ENCODE measurements around the gene GGT6.

The GGT6 gene

DNA sequence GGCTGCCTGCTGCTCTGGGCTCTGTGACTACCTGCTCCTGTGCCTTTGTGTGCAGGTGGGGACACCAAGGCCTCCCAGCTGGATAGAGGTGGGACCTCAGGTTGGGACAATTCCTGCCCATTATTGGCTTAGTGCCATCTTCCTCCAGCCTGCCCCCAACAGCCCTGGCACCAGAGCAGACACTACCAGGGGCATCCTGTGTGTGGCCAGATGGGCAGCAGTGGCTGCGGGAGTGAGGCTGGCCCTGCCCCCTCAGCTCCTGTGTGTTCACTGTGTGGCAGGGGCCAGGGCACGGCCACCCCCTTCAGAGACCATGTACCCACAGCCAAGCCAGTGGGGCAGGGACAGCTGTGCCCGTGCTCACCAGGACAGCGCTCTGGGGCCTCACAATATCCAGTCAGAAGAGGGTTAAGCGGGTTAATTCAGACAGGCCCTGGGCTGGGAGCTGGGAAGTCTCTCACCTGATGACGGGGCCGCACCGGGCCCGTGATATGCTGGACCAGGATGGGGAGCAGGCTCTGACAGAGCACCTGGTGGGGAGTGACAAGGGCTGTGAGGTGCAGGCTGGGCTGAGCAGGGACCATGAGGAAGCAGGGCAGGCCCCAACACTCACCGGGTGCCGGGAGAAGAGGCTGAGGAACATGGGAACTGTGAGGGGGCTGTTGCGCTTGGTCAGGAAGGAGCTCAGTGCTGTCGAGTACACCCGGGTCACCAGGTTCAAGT, 18.2 kb downstream of the GGT6 start:
- in situ Hi-C loops (cut with HindIII; ENCODE audit: low pct_ligation_motif_present, low sequenced_read_pairs), result no loop called here
- TF ChIP-seq, protein P1, sequence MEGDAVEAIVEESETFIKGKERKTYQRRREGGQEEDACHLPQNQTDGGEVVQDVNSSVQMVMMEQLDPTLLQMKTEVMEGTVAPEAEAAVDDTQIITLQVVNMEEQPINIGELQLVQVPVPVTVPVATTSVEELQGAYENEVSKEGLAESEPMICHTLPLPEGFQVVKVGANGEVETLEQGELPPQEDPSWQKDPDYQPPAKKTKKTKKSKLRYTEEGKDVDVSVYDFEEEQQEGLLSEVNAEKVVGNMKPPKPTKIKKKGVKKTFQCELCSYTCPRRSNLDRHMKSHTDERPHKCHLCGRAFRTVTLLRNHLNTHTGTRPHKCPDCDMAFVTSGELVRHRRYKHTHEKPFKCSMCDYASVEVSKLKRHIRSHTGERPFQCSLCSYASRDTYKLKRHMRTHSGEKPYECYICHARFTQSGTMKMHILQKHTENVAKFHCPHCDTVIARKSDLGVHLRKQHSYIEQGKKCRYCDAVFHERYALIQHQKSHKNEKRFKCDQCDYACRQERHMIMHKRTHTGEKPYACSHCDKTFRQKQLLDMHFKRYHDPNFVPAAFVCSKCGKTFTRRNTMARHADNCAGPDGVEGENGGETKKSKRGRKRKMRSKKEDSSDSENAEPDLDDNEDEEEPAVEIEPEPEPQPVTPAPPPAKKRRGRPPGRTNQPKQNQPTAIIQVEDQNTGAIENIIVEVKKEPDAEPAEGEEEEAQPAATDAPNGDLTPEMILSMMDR (IDR thresholded peaks at IDR 0.05; ENCODE audit: low read depth, low read length, missing control alignments), result no peak
- no peaks in the 10 kb centered on the region for H3K27me3 ChIP-seq (replicated peaks)
- H3K27ac ChIP-seq, result no peak overlapping the region
- DNase-seq, result no peak
- no peak overlapping the region for H3K4me3 ChIP-seq (ENCODE audit: low read depth, low read length)
- H3K36me3 ChIP-seq (replicated peaks), result peaks cover 50% of the 10 kb centered on the region

DNA sequence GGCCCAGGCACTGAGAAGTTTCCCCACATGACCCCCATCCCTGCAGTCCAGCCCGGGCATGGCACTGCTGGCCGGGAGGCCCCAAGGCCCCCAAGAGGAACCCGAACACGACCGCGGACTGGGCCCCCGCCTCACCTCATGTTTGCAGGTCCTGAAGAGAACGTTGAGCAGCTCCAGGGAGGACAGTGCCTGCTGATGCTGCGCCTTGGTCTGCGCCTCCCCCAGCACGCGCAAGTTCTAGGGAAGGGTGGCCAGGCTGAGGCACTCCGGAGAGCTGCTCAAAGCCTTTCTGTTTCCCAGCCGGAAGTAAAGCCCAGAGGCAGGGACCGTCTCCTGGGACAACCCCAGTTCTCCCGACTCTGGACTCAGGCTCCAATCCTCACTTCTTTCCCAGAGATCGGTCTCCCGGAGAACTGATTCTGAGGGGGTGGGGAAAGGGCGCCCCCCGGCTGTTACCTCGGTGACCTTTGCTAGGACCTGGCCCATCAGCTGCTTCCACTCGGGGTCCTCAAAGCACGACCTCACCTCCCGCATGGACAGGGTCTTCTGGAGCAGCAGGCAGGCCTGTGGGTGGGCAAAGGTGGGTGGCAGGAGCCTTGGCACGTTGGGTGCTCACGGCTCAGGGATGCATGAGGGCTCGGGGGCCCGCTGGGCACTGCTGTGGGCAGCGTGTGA, 18.9 kb downstream of the GGT6 start:
- H3K36me3 ChIP-seq (replicated peaks), result peaks cover 46% of the 10 kb centered on the region
- in situ Hi-C loops (cut with HindIII; ENCODE audit: low pct_ligation_motif_present, low sequenced_read_pairs), result no loop called here
- DNase-seq, result no peak
- TF ChIP-seq, protein P1 (IDR thresholded peaks at IDR 0.05; ENCODE audit: low read depth, low read length, missing control alignments), result no peak
- H3K27ac ChIP-seq, result no peak overlapping the region
- no peak overlapping the region for H3K4me3 ChIP-seq (ENCODE audit: low read depth, low read length)
- no peaks in the 10 kb centered on the region for H3K27me3 ChIP-seq (replicated peaks)

DNA sequence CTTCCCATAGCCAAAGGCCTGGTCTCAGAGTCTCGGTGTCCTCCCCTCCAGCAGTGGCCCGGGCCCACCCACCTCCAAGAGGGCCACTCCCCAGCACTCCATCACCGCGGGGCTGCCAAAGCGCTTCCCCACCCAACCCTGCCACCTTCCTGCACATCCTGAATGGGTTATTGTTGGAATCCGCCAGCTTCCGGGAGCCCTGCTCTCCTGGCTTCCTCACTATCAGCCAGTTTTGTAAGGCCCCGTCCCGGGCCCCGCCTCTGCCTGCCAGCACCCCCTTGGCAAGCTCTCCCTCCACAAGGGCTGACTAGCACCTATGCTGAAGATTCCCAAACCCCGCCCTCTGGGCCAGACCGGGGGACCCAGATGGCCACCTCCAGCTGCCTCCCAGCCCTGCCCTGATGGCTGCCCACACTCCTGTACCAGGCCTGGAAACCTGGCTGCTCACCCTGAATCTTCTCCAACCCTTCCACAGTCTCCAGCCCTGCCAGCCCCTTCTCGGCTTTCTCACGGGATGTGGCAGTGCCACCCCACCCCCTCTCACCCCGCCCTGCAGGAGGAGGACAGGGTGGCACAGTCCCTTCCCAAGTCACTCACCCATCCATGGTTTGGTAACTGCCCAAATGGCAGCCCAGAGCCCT, 19.6 kb downstream of the GGT6 start:
- TF ChIP-seq, protein P1 (IDR thresholded peaks at IDR 0.05; ENCODE audit: low read depth, low read length, missing control alignments), result no peak
- H3K27ac ChIP-seq, result no peak overlapping the region
- in situ Hi-C loops (cut with HindIII; ENCODE audit: low pct_ligation_motif_present, low sequenced_read_pairs), result no loop called here

DNA sequence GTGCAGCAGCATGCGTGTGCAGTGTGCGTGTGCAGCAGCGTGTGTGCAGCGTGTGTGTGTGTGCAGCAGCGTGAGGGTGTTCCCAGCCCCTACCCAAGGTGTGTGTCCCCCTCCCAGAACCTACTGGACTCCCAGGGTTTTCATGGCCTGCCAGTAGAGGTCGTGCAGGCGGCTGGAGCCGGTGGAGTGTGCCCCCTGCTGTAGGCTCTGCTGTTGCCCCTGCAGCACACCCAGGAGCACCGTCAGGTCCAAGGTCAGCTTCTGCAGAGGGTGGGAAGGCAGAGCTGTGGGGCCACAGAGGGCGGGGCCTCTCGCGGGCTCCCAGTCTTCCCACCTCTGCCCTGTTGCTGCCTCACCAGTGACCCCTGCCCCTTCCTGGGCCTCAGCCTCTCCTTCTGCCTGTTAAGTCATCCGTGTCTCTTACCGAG, 20.1 kb downstream of the GGT6 start:
- Histone ChIP-seq H3K4me3 (ENCODE audit: low read depth, low read length) (no peak overlapping the region), H3K27me3 (replicated peaks) (no peaks in the 10 kb centered on the region), H3K36me3 (replicated peaks) (peaks cover 43% of the 10 kb centered on the region), H3K27ac (no peak overlapping the region)
- DNase-seq, result no peak
- TF ChIP-seq, protein P1 (IDR thresholded peaks at IDR 0.05; ENCODE audit: low read depth, low read length, missing control alignments), result peak; percentile 36
- in situ Hi-C loops (cut with HindIII; ENCODE audit: low pct_ligation_motif_present, low sequenced_read_pairs), result no loop called here

More for the DNA sequence above, 19.6 kb downstream of the GGT6 start:
- Histone ChIP-seq H3K4me3 (ENCODE audit: low read depth, low read length) (no peak overlapping the region), H3K36me3 (replicated peaks) (peaks cover 43% of the 10 kb centered on the region), H3K27me3 (replicated peaks) (no peaks in the 10 kb centered on the region)
- DNase-seq, result no peak

DNA sequence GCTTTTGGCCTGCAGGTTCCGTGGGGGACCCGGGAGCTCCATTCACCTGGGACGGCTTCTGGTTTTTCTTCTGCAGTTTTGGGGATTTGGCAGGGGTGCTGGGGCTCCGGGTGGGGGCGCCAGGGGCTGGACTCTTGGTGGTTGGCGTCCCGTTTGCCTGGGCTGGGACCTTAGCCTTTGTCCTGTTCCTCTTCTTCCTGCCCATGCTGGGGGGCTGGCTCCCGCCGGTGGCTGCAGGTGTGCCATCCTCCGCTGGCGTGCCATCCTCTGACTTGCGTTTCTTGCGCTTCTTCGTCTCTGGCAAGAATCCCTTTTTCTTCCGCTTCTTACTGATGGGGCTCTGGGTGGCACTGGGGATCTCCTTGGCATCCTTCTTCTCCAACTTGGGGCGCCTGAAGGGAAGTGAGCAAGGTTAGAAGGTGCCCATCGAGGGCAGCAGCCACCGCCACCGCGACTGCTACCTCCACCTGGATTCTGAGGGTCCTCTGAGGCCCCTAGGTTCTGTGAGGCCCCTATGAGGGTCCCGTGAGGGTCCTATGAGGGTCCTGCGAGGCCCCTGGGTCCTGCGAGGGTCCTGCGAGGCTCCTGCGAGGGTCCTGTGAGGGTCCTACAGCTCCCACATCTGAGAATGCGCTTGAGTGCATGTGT, 20.7 kb downstream of the GGT6 start:
- in situ Hi-C loops (cut with HindIII; ENCODE audit: low pct_ligation_motif_present, low sequenced_read_pairs), result no loop called here
- H3K27me3 ChIP-seq (replicated peaks), result no peaks in the 10 kb centered on the region
- H3K4me3 ChIP-seq (ENCODE audit: low read depth, low read length), result no peak overlapping the region
- peaks cover 43% of the 10 kb centered on the region for H3K36me3 ChIP-seq (replicated peaks)
- no peak overlapping the region for H3K27ac ChIP-seq
- DNase-seq, result no peak
- TF ChIP-seq, protein P1 (IDR thresholded peaks at IDR 0.05; ENCODE audit: low read depth, low read length, missing control alignments), result no peak

Measured in brain microvascular endothelial cell (primary cell).